Vagina (tissue), 2 donors: Measurements from ENCODE around the gene KRT81.

Source experiments
- POLR2A ChIP-seq, 2 donors: fragments of 450-650 bp; IDR thresholded peaks; one replicate each; pipeline ENCODE4 v1.6.1; 2017; ENCODE audit warnings: antibody characterized with exemption in 2 of 2, mild to moderate bottlenecking in 2 of 2, moderate library complexity in 2 of 2
- POLR2AphosphoS5 ChIP-seq, 2 donors: sonication (generic); formaldehyde crosslinking; IDR thresholded peaks; one replicate each; pipeline ENCODE4 v1.9.0; 2017; ENCODE audit warnings: antibody characterized with exemption in 2 of 2, mild to moderate bottlenecking in 2 of 2, low read depth in 1 of 2; ENCODE audit not compliant: insufficient read depth in 1 of 2

- no peak for TF ChIP-seq POLR2A (IDR thresholded peaks at IDR 0.05)
- no peak for TF ChIP-seq POLR2AphosphoS5 (IDR thresholded peaks at IDR 0.05; ENCODE audit: insufficient read depth in 1 of 2, low read depth in 1 of 2)
These were observed 26.2 kb upstream of the KRT81 start for GRCh38 chr12:52317468-52318052.
